ENCODE data around the gene HCN3. TPM values are rescaled to one million over a fixed set of nuclear protein-coding genes. Genes with fewer than 3 reads are reported as not detected.

The HCN3 gene
- total and polyA plus RNA-seq, 2 donors (not counting 3 experiments of a cell fraction or from before 2014, with no cell fraction given): 3.3 to 4.1 TPM

GRCh38 chr1:155267373-155267772 lies 9.9 kb upstream of the HCN3 start:
- Histone ChIP-seq H4K20me1 (replicated peaks; ENCODE audit: control insufficient read depth, extremely low read depth, insufficient read depth, low read length) (no peaks in the 10 kb centered on the region), H3K4me3 (replicated peaks in 1 of 3; ENCODE audit: insufficient read depth in 1 of 3, low read depth in 1 of 3, low read length in 3 of 3) (no peak overlapping the region), H3K79me2 (ENCODE audit: control insufficient read depth, insufficient read depth, low read length) (peaks cover 20% of the 10 kb centered on the region), H3K9me3 (replicated peaks; ENCODE audit: control insufficient read depth, insufficient read depth, low read length) (no peaks in the 10 kb centered on the region), H3K4me2 (ENCODE audit: insufficient read depth, low read length) (no peak overlapping the region), H3K36me3 (ENCODE audit: control insufficient read depth in 2 of 2, extremely low read depth in 1 of 2, insufficient read depth in 2 of 2, low read length in 2 of 2) (peaks cover 31 to 48% of the 10 kb centered on the region in 2 experiments), H3K4me1 (ENCODE audit: control insufficient read depth, extremely low read depth, insufficient read depth, low read length) (peaks cover 6% of the 10 kb centered on the region), H3K9ac (replicated peaks; ENCODE audit: extremely low read depth, insufficient read depth, low read length) (no peak overlapping the region), H3K9me1 (replicated peaks; ENCODE audit: control insufficient read depth, extremely low read depth, insufficient read depth, low read length) (no peaks in the 10 kb centered on the region), H3K27ac (ENCODE audit: insufficient read depth, low read depth, low read length) (no peak overlapping the region), H3K27me3 (ENCODE audit: control insufficient read depth in 2 of 2, insufficient read depth in 2 of 2, low read length in 2 of 2) (no peaks in the 10 kb centered on the region), H2AFZ (ENCODE audit: low read depth, low read length) (no peak overlapping the region)
- TF ChIP-seq MAX (IDR thresholded peaks at IDR 0.05; ENCODE audit: insufficient read depth, insufficient read length) (no peak), POLR2A (IDR thresholded peaks at IDR 0.05; ENCODE audit: low read depth, low read length) (no peak), POLR2AphosphoS5 (IDR thresholded peaks at IDR 0.05; ENCODE audit: insufficient read depth, low read depth, low read length) (no peak), FOS (IDR thresholded peaks at IDR 0.05; ENCODE audit: borderline replicate concordance, insufficient read depth, low read length) (no peak), CTCF (IDR thresholded peaks at IDR 0.05; ENCODE audit: extremely low read depth in 1 of 2, insufficient read depth in 1 of 2, low read depth in 1 of 2, low read length in 2 of 2) (no peak), JUN (IDR thresholded peaks at IDR 0.05; ENCODE audit: borderline replicate concordance, insufficient read depth, insufficient read length, low read depth) (no peak), GATA2 (IDR thresholded peaks at IDR 0.05; ENCODE audit: insufficient read depth, insufficient read length, low read depth, low read length) (no peak), EZH2 (IDR thresholded peaks at IDR 0.05; ENCODE audit: borderline replicate concordance, low read depth, low read length, severe bottlenecking) (no peak), MYC (IDR thresholded peaks at IDR 0.05; ENCODE audit: low read depth, low read length) (no peak)
- intact Hi-C loops (cut with micrococcal nuclease) (no loop called here), dilution Hi-C loops (cut with MboI; ENCODE audit: extremely low pct_ligation_motif_present, low sequenced_read_pairs) (no loop called here)
- DNase-seq (ENCODE audit: low read depth, low spot score) (no peak), FAIRE-seq (no peak)
- no TSS peak for BruUV-seq (replicated peaks)
- ChIA-PET POLR2A (no interaction called here), CTCF (interaction anchor here (2.3 kb wide), 1 partner anchor 11 kb away, joined by 5 read pairs; no protein-coding TSS in a partner anchor)
